ENCODE measurements around the gene ANK2. TPM values are rescaled to one million over a fixed set of nuclear protein-coding genes. Genes with fewer than 3 reads are reported as not detected.
A peak's percentile ranks its signal among the peaks of the same experiment; 100 is the strongest.

Gene ANK2
- total RNA-seq, 4 donors from 2014 or later = 74.2 to 127 (median 87.5) TPM

GRCh38 chr4:113012786-113013185 is 36.7 kb upstream of the ANK2 start:
- DNase-seq = no peak
- H3K4me1 ChIP-seq = no peaks in the 10 kb centered on the region
- no peaks in the 10 kb centered on the region for H3K36me3 ChIP-seq
- intact Hi-C loops (cut with DNase I; ENCODE audit: low total_unique reads) (no loop called here), in situ Hi-C loops (cut with MboI; ENCODE audit: low sequenced_read_pairs in 4 of 4) (no loop called here)
- ATAC-seq = no peak
- no peak overlapping the region for H3K27ac ChIP-seq
- no peak for TF ChIP-seq CTCF (IDR thresholded peaks at IDR 0.05 in 4 of 5, conservative IDR thresholded peaks at IDR 0.05 in 1 of 5)
- no peak for TF ChIP-seq POLR2A (IDR thresholded peaks at IDR 0.05)
- no peaks in the 10 kb centered on the region for H3K9me3 ChIP-seq
- no peaks in the 10 kb centered on the region for H3K27me3 ChIP-seq
- H3K4me3 ChIP-seq = no peak overlapping the region

- no peaks in the 10 kb centered on the region for H3K27me3 ChIP-seq
- TF ChIP-seq CTCF (IDR thresholded peaks at IDR 0.05 in 4 of 5, conservative IDR thresholded peaks at IDR 0.05 in 1 of 5) = no peak
- no peak for TF ChIP-seq POLR2A (IDR thresholded peaks at IDR 0.05)
- no peaks in the 10 kb centered on the region for H3K9me3 ChIP-seq
- H3K4me1 ChIP-seq = no peaks in the 10 kb centered on the region
- ATAC-seq (no peak), DNase-seq (no peak)
- H3K36me3 ChIP-seq = no peaks in the 10 kb centered on the region
- H3K27ac ChIP-seq = no peak overlapping the region
- no peak overlapping the region for H3K4me3 ChIP-seq
- in situ Hi-C loops (cut with MboI; ENCODE audit: low sequenced_read_pairs in 4 of 4) = no loop called here
- intact Hi-C loops (cut with DNase I; ENCODE audit: low total_unique reads) = no loop called here
Observed at GRCh38 chr4:113013751-113014150, 35.7 kb upstream of the ANK2 start.

GRCh38 chr4:113016377-113016776 is 33.1 kb upstream of the ANK2 start:
- ATAC-seq (no peak), DNase-seq (no peak)
- Histone ChIP-seq H3K27ac (no peak overlapping the region), H3K9me3 (no peaks in the 10 kb centered on the region), H3K4me3 (no peak overlapping the region), H3K4me1 (peaks cover 10 to 12% of the 10 kb centered on the region in 2 donors), H3K36me3 (no peaks in the 10 kb centered on the region), H3K27me3 (no peaks in the 10 kb centered on the region)
- in situ Hi-C loops (cut with MboI; ENCODE audit: low sequenced_read_pairs in 4 of 4) = no loop called here
- TF ChIP-seq CTCF (IDR thresholded peaks at IDR 0.05 in 4 of 5, conservative IDR thresholded peaks at IDR 0.05 in 1 of 5) (no peak), POLR2A (IDR thresholded peaks at IDR 0.05) (no peak)
- intact Hi-C loops (cut with DNase I; ENCODE audit: low total_unique reads) = no loop called here

- Histone ChIP-seq H3K4me3 (no peak overlapping the region), H3K4me1 (peaks cover 24 to 42% of the 10 kb centered on the region in 2 donors), H3K36me3 (no peaks in the 10 kb centered on the region), H3K27me3 (no peaks in the 10 kb centered on the region), H3K9me3 (no peaks in the 10 kb centered on the region), H3K27ac (no peak overlapping the region)
- peak in 1 of 2 donors; percentile 39 for ATAC-seq
- in situ Hi-C loops (cut with MboI; ENCODE audit: low sequenced_read_pairs in 4 of 4) (no loop called here), intact Hi-C loops (cut with DNase I; ENCODE audit: low total_unique reads) (no loop called here)
- TF ChIP-seq CTCF (IDR thresholded peaks at IDR 0.05 in 4 of 5, conservative IDR thresholded peaks at IDR 0.05 in 1 of 5) (no peak), POLR2A (IDR thresholded peaks at IDR 0.05) (no peak)
- DNase-seq = no peak
Observed at GRCh38 chr4:113020966-113021365, 28.5 kb upstream of the ANK2 start.

GRCh38 chr4:113024388-113024787 is 25.1 kb upstream of the ANK2 start:
- no peak overlapping the region for H3K4me3 ChIP-seq
- TF ChIP-seq CTCF (IDR thresholded peaks at IDR 0.05 in 4 of 5, conservative IDR thresholded peaks at IDR 0.05 in 1 of 5) (no peak), POLR2A (IDR thresholded peaks at IDR 0.05) (no peak)
- H3K9me3 ChIP-seq = no peaks in the 10 kb centered on the region
- H3K36me3 ChIP-seq = no peaks in the 10 kb centered on the region
- peak overlapping the region in 1 of 4 donors; percentile 37 for H3K27ac ChIP-seq
- peaks cover 24 to 42% of the 10 kb centered on the region in 2 donors for H3K4me1 ChIP-seq
- no peak for DNase-seq
- in situ Hi-C loops (cut with MboI; ENCODE audit: low sequenced_read_pairs in 4 of 4) (no loop called here), intact Hi-C loops (cut with DNase I; ENCODE audit: low total_unique reads) (no loop called here)
- ATAC-seq = peak; percentile 62 to 88
- no peaks in the 10 kb centered on the region for H3K27me3 ChIP-seq
